GM19351 (cell line): ENCODE data around the gene TNRC6B.
"Not testable (repeated sequence)": the region's sequence is repeated elsewhere in the genome, so short reads cannot be mapped to it uniquely, and the experiment has no call there.

Experiments
- ATAC-seq: cut with Tn5 transposase; IDR thresholded peaks from one replicate; pipeline ENCODE4 v1.9.1; 2021; ENCODE audit warnings: mild to moderate bottlenecking, moderate library complexity; ENCODE audit not compliant: unreplicated experiment

Gene TNRC6B

DNA sequence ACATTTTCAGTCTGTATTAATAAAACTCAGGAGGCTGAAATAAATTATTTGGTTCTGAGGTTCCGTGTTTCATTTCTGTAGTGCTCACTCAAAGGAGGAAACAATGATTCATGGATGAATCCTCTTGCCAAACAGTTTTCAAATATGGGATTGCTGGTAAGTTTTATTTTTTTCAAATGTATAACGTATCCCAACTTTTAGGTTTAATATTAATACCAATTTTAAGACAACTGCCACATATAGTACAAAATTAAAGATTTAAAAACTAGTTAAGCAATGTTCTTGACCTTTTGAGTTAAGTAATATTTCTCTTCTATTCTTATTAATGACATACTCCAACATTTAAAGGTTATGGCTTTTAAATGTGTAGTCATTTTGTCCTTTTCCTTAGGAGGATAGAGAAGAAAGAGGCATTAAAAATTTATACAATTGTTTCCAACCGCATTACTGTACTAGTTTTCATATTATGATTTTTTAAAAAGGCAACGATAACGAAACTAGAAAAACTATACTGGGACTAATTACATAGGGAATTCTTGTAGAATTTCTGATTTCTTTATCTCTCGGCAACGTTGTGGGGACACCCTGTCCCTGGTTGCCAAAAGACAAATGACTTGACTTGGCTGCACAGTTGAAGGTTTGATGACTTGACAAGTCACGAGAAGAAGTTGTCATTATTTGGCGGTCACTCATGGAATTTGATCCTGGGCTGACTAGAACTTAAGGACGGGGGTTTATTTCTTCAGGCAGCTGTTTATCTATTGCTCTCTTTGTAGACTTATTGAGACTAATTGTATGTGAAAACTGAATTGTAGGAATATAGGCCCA is 99.5 kb downstream of the TNRC6B start:
- ATAC-seq = no peak

- no peak for ATAC-seq
Measured at GRCh38 chr22:40279017-40279416, 101.3 kb downstream of the TNRC6B start.

DNA sequence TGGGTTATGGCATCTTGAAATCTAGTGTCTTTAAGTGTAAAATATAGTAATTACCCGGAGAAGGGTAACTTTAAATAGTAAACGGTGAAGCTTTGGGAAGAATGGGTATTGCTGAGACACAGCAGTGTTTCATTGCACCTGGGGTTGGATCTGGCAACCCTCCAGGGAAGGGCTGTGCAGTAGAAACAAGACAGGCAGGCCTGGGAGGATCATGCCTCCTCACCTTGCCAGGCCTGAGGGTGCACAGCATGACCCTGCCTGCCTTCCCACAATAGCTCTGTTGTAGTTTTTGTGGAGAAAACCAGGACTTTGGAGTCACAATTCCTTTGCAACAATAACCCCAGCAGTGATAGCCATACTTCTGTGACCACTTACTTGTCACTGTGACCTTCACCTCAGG is 104.0 kb downstream of the TNRC6B start:
- ATAC-seq = no peak

DNA sequence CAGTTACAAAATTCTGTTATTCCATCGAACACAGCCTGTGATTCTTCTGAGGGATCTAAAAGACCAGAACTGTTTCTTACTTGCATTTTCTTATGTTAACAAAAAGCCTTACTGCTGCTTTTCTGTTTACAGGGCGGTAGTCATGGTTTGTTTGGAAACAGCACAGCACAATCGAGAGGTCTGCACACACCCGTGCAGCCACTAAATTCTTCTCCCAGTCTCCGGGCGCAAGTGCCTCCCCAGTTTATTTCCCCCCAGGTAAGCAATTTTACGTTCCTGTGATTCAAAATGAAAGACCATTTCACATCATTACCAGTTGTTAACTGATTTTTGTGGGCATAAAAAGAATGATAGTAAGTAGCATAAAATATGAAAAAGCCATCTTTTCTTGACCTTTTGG is 107.8 kb downstream of the TNRC6B start:
- ATAC-seq = no peak

DNA sequence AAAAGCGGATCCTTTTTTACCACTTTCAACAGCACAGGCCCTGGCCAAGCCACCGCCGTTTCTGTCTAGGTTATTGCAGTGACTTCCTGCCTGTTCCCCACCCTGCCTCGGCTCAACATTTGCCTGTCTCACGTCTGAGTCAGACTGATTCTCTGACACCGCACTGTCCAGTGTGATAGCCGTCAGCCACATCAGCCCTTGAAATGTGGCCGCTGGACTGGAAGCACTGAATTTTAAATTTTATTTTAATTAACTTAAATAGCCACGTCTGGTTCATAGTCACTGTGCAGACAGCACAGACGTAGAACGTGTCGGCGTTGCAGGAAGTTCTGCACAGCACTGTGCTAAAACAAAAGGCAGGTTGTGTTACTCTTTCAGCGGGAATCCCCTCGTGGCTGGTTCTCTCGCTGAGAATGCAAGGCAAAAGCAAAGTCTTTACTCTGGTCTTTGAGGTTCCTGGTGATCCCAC is 112.3 kb downstream of the TNRC6B start:
- ATAC-seq = no peak

- ATAC-seq = no peak
Measured at GRCh38 chr22:40290516-40290915, 112.8 kb downstream of the TNRC6B start.

GRCh38 chr22:40294696-40295095 is 117.0 kb downstream of the TNRC6B start:
- ATAC-seq = no peak

DNA sequence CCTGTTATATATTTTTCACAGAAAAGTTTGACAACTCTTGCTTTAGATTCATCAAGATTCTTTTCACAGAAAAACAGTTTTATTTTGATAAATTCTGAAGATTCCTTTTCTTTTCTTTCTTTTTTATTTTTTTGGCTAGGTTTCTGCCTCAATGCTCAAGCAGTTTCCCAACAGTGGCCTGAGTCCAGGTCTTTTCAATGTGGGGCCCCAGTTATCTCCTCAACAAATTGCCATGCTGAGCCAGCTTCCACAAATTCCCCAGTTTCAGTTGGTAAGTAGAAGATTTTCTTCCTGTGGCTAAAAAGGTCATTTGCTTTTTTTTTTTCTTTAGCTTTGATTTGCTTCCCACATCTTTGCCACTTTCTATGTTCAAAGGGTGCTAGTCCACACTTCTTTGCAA is 122.6 kb downstream of the TNRC6B start:
- ATAC-seq = no peak

GRCh38 chr22:40300884-40301672 is 123.4 kb downstream of the TNRC6B start:
- no peak for ATAC-seq

DNA sequence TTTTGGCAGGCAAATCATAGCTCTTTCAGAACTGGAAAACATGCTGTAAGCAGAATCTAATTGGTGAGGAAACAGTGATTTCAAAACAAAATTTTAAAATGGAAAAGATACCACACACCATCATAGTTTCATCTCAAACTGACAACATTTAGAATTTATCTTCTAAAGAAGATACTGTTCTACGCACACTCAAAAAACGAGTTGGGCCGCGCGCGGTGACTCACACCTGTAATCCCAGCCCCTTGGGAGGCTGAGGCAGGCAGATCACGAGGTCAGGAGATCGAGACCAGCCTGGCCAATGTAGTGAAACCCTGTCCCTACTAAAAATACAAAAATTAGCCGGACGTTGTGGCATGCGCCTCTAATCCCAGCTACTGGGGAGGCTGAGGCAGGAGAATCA is 124.4 kb downstream of the TNRC6B start:
- no peak for ATAC-seq

- no peak for ATAC-seq
Measured at GRCh38 chr22:40305625-40306024, 127.9 kb downstream of the TNRC6B start.

DNA sequence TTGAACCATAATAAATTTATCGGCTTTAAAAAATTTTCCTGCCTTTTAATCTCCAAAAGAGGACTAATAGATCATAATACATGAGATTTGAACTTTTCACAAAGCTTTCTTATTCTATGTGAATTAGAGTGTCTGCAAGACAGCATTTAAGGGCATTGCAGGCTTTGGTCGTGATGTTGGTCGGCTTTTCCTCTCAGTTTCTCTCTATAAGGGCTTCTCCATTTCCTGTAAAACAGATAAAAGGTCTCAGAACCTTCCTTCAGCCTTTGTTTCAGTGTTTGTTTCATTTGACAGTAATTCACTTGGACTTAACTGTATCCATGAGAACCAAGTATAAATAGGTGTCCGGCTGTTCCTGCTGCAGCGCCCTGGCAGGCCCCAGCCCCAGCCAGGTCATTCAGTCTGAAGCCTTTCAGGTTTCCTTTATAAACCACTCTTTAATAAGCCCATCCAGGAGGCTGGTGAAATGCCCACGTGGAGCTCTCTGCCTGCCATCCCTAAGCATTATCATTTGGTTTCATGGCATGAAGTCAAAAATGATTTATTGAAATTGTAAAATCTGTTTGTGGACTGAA is 131.4 kb downstream of the TNRC6B start:
- no peak for ATAC-seq

GRCh38 chr22:40309631-40310030 is 131.9 kb downstream of the TNRC6B start:
- no peak for ATAC-seq

DNA sequence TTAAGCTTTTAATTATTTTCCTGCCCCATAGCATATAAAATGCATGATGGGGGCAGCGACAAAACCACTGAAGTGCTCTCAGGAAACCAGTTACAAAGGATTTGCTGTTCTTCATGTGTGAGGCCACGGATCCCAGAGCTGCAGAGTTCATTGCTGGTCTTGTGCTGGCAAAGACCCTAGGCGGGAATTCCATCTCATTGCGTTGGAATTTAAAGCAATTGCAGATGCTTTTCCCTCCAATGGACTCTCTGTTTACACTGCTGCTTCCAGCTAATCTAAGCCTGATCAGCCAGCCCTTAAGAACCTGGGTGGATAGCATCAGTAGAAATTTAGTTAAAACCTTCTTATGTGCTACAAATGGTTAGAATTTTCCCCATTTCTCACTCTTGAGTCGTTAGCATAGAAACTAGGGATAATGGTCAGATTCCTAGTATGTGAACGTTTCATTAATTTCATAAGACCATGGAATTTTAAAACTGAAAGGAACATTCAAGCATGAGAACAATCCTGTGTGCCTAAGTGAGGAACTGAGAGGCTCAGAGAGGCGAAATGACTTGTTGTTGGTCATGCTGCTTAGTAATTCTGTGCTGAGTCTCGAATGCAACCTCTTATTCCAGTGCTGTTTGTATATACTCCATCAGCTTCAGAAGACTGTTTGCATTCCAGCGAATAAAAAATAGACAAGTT is 132.5 kb downstream of the TNRC6B start:
- no peak for ATAC-seq

GRCh38 chr22:40310768-40311120 is 133.0 kb downstream of the TNRC6B start:
- ATAC-seq = no peak

GRCh38 chr22:40311646-40312045 is 133.9 kb downstream of the TNRC6B start:
- not testable (repeated sequence) for ATAC-seq

DNA sequence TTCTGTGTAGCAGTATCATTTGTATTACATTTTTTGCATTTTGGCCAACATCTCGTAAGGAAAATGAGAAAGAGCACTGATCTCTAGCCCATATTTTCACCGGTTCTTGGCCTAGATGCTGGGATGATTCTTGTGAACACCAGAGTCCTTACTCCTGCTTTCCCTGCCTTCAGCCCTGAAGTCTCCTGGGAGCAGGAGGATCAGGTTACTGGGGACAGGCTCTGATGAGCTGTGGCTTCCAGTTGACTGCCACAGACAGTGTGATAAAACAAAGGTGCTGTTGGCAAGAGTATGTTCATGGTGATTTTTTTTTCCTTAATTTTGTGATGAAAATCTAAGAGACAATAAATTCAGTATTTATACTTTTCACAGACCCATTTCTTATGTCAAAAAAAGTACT is 134.3 kb downstream of the TNRC6B start:
- no peak for ATAC-seq

DNA sequence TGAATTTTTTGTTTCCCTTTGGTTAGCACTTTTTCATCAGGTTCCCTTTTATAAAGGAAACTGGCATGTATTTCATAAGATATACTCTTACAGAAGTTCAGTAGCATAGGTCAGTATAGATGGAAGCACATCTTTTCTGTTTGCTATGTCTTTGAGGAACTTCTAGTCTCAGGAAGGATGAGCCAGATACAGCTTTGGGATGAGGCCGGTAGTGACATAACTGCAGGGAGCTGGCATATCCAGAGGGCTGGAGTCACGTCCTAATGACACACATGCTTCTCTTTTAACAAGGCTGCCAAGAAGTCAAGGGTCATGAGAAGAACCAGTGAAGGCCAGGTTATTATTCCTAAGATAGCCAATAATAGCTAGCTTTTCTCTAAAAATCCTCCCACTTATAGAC is 135.3 kb downstream of the TNRC6B start:
- ATAC-seq = no peak

DNA sequence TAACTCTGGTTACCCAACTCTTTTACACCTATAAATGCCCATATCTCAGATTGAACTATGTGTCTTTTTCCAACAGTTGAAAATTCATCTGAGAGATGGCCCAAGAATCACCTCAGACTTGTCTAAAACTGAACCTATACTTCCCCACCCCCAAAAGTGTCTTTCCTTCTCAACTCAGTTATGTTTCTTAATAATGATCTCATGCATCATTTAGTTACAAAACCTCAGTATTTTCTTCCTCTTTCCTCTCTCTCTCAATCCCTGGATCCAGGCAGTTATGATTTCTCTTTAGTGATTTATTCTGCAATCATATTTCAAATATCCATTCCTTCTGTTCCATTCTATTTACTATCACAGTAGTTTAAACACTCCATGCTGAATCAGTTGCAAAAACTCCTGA is 136.3 kb downstream of the TNRC6B start:
- ATAC-seq = no peak

GRCh38 chr22:40320687-40321086 is 143.0 kb downstream of the TNRC6B start:
- no peak for ATAC-seq

DNA sequence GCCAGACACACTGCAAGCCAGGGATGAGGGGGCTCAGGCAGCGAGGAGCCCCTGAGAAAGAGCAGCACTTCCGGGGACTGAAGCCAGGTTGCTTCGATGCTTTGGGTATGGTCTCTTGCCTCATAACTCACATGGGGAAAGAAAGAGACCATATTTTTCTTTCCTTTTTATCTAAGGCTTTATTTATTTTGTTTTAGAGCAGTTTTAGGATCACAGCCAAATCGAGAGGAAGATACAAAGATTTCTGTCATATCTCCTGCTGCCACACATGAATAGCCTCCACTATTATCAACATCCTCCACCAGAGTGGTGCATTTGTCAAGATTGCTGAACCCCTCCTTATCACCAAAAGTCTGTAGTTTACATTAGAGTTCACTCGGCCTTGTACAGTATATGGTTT is 144.3 kb downstream of the TNRC6B start:
- ATAC-seq = no peak
